Forelimb muscle (tissue), 1 donor: ENCODE data around the gene BCL2L12. TPM values are rescaled to one million over a fixed set of nuclear protein-coding genes. Genes with fewer than 3 reads are reported as not detected.
"Not testable (repeated sequence)": the region's sequence is repeated elsewhere in the genome, so short reads cannot be mapped to it uniquely, and the experiment has no call there.

Experiments
- DNase-seq: peaks from one replicate; pipeline ENCODE4 v3.0.0-alpha.2; 2013; ENCODE audit warnings: low read depth
- polyA plus RNA-seq: library from polyadenylated mRNA; unstranded; fragments of 120-200 nt; gene quantifications from one replicate; pipeline ENCODE4 v1.2.1, GENCODE V29; 2013; ENCODE audit not compliant: insufficient read length

BCL2L12 gene, protein sequence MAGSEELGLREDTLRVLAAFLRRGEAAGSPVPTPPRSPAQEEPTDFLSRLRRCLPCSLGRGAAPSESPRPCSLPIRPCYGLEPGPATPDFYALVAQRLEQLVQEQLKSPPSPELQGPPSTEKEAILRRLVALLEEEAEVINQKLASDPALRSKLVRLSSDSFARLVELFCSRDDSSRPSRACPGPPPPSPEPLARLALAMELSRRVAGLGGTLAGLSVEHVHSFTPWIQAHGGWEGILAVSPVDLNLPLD
- polyA plus RNA-seq, result 28.4 TPM

DNA sequence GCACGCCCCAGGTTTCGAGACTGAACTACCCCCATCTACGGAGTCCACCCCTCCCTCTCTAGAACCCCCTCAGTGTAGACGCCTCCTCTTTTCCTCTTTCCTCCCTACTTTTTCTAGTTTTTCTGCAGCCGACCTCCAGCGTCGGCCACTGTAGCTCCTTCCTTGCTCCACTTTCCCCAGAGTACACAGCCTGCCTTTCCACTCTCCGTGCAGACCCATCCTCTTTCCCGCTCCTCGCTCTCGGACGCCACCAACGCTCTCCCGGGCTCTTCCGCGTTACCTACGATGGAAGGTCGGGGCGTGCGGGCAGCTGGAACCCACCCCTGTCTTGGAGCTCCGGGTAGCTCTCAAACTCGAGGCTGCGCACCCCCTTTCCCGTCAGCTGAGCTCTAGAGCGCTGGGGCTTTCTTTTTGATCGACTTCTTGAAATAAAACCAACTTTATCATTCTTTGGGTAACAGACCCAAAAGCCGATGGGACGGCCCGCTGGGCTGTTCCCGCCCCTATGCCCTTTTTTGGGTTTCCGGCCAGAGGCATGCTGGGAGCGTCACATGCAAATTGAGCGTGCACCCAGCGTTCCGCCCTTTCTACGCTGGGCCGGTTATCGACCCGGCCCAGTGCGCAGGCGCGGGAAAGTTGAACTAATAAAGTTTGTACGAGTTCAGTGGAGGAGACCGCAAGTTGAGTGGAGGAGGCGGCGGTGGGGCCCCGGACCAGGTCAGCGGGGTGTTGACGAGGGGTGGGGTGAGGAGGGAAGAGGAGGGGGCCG lies at the start of gene BCL2L12, which contains the start of gene IRF3:
Gene BCL2L12, plus strand, starts transcription at position 583 of the 769 bp plus-strand sequence. CDS start 760 bp downstream, outside the sequence.
Gene IRF3, minus strand, starts transcription at position 507 of the 769 bp plus-strand sequence. CDS start 1,019 bp downstream, outside the sequence.
- DNase-seq, result peak; percentile 94

DNA sequence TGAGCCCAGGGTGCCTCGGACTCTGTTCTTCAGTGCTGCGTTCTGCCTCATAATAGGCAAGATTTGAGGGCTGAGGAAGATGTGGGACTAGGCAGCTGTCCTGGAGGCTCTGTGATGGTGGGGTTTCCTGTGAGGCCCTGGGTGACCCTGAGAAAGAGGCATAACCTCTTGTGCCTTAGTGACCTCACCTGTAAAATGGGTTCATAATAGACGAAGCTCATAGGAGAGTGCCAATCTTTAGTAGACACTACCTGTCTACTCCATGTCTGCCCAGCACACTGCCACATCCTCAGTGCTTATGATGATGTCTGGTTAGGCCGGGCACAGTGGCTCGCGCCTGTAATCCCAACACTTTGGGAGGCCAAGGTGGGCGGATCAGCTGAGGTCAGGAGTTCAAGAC lies 49.2 kb upstream of the BCL2L12 start:
- DNase-seq, result no peak

DNA sequence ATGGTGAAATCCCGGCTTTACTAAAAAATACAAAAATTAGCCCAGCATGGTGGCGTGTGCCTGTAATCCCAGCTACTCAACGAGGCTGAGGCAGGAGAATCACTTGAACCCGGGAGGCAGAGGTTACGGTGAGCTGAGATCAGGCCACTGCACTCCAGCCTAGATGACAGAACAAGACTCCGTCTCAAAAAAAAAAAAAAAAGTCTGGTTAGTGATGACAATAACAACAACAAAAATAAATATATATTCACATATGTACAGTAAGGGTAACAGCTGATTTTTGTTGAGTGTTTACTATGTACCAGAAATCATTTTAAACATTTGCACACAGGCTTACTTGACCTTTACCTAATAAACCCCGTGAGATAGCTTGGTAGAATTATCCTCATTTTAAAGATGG lies 48.8 kb upstream of the BCL2L12 start:
- no peak for DNase-seq

DNA sequence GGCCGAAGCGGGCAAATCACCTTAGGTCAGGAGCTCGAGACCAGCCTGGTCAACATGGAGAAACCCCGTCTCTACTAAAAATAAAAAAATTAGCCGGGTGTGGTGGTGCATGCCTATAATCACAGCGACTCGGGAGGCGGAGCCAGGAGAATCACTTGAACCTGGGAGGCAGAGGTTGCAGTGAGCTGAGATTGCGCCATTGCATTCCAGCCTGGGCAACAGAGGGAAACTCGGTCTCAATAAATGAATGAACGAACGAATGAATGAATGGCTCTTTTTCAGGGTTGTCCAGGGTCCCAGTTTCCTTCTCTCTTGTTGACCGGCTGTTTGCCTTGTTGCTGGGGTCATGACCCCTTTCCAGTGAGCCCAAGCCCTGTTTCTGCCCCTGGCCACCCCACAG lies 47.9 kb upstream of the BCL2L12 start:
- not testable (repeated sequence) for DNase-seq

DNA sequence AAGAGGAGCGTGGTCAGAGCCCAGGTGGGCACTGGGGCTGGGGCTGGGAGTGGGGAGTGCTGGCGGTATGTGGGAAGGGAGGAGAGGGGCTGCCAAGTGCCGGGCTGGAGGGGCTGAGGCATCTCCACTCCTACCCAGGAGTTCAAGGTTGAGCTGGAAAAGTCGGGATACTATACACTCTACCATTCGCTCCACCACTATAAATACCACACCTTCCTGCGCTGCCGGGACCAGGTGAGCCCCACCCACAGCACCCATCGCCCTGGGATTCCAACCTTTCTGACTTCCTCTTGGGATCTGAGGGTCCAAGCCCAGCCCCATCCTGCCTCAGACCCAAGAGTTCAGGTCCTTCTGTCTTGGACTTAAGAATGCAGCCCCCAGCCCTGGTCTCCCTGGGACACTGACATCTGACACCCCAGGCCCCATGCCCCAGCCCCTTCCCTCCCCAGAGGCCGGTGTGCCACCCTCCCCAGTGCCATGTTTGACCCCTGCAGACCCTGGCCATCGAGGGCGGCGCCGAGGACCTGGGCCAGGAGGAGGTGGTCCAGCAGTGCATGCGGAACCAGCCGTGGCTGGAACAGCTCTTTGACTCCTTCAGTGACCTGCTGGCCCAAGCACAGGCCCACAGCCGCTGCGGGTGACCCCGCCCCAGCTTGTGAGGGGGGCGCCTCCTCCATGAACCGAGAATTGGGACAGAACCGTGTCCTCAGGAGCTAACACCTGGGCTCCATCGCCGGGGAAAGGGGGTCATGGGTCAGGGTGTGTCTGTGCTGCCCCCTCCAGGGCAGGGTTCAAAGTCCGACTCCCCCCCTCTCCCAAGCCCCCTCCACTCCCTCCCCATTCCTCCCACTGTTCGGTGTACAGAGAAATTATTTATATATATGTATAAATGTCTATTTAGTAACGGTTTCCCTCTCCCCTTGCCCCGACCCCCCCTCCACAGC lies 40.5 kb upstream of the BCL2L12 start:
- DNase-seq, result no peak

DNA sequence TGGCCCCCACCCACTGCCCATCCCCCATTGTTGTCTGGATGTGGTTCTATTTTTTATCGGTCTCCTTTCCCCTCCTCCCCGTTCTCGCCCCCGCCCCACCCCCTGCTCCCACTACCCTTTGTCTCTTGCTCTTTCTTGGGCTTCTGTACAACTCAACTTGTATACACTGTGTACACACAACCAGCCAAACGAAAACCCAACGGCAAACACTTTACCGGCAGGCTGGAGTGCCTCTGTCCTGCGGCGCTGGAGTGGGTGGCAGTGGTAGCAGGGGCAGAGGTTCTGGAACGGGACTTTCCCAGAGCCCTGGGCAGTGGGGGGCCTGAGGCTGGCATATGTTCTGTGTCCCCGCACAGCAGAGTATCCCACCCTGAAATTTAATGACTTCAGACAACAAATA lies 39.5 kb upstream of the BCL2L12 start:
- DNase-seq, result no peak

DNA sequence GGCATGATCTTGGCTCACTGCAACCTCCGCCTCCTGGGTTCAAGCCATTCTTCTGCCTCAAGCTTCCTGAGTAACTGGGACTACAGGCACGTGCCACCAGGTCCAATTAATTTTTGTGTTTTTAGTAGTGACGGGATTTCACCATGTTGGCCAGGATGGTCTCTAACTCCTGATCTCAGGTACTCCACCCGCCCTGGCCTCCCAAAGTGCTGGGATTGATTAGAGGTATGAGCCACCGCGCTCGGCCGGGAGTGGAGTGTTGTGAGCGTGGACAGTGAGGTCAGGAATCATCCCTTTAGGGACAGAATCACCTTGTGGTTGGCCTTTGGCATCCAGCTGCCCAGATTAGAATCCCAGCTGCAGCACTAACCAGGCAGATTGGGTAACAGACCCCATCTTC lies 36.1 kb upstream of the BCL2L12 start:
- DNase-seq, result no peak

DNA sequence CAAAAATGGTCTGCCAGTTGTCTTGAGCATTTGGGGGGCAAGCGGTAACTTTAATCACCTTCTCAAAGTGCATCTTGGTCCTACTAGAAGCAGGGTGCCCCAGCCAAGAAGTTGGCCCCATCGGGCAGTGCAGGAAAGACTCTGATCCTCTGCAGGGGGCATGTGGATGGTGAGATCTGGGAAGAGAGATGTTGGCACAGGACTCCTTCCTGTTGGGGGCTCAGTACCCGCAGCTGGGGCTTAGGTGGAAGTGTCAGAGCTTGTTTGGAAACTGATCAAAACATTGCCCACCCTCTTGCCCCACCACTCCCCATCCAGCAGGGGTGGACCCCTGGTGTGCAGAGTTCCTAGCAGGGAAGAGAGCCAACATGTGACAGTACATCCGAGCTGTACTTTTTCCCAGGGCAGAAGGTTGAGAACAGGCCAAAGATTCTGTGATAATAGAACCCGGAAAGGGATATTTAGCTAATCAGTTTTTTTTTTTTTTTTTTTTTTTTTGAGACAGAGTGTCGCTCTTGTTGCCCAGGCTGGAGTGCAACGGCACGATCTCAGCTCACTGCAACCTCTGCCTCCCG lies 34.6 kb upstream of the BCL2L12 start:
- no peak for DNase-seq

DNA sequence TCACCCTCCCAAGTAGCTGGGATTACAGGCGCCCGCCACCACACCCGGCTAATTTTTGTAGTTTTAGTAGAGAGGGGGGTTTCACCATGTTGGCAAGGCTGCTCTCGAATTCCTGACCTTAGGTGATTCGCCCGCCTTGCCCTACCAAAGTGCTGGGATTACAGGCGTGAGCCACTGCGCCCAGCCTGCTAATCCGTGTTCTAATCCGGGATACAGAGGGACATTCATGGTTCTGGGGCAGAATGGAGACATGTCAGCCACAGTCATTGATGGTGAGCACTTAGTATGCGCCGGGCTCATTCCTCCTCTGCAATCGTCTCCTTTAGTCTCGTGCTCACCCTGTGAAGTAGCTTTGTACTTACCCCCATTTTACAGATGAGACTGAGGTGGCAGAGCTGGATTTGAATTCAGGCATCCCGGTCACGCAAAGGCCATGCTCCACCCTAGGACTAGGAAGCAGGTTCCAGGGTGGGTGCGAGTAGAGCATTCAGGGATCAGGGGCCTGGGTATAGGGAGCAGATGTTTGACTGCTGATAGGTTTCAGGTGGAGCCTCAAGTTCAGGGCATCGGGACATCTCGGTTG lies 34.0 kb upstream of the BCL2L12 start:
- DNase-seq, result no peak

DNA sequence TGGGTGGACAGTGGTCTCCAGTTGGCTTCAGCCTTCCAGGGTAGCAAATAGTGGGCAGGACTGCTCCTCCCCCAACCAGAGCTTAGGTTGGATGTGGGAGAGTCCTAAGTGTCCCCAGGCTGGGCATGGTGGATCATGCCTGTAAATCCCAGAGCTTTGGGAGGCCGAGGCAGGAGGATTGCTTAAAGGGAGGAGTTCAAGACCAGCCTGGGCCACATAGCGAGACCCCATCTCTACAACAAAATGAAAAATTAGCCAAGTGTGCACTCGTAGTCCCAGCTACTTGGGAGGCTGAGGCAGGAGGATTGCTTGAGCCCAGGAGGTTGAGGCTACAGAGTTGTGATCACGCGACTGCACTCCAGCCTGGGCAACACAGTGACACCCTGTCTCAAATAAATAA lies 33.2 kb upstream of the BCL2L12 start:
- DNase-seq, result no peak

DNA sequence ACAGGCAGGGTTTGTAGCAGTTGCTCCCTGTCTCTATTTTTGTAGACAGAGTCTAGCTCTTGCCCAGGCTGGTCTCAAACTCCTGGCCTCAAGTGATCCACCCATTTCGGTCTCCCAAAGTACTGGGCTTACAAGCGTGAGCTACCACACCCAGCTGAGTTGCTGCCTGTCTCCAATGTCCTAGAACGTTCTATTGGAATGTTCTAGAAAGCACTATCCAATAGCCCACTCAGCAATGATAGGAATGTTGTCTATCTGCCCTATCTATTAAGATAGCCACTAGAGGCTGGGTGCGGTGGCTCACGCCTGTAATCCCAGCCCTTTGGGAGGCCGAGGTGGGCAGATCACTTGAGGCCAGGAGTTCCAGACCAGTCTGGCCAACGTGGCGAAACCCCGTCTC lies 32.5 kb upstream of the BCL2L12 start:
- DNase-seq, result not testable (repeated sequence)

DNA sequence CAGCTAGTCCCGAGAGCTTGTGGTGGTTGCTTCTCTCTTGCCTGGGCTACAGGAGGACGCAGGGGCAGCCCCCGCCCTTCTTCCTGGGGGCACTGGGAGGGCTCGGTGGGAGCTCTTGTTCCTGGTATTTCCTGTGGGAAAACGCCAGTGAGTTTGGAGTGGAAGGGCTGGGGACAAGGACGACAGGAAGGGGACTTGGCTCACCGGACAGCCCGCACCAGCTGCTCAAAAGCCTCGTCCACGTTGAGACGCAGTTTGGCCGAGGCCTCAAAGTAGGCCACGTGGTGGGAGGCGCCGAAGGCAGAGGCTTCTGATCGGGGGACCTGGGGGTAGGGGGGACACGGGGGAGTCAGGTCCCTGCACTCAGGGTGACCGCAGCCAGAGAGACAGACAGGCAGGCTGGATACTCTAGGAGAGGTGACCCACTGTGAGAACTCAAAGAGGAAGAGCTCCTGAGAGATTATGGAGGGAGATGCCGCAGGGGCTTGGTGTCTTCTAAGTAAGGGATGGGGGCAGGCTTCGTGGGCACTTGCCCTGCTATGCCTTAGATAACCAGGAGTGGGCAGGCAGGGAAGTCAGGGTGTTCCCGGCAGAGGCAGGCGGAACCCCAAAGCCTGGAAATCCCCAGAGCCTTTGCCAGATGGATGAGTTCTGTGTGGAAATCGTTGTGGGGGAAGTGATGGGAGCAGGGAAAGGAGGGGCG lies 30.1 kb upstream of the BCL2L12 start:
- no peak for DNase-seq

DNA sequence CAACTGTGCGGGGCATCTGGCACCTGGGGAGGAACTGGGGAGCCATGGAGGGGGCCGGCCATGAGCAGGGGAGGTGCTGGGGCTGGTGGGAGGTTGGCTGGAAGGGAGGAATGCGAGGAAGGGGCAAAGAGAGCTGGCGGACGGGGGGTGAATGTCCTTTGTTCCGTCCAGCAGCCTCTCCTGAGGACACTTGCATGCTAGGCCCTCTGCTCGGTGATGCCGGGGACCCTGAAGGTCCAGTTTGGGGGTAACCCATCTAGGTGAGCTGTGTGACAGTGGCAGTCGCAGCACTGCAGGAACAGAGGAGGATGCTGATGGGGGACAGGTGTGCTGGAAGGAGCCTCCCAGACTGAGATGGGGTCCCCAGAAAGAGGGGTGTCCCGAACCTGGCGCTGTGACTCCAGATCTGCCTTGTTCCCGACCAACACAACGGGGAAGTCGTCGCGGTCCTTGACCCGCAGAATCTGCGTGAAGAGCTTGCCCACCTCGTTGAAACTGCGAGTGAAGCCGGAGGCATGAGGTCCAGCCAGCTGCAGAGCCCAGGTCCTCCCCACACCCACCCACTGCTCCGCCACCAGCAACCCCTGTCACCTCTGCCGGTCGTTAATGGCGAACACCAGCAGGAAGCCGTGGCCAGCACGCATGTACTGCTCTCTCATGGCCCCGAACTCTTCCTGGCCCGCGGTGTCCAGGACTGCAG lies 29.4 kb upstream of the BCL2L12 start:
- DNase-seq, result no peak

DNA sequence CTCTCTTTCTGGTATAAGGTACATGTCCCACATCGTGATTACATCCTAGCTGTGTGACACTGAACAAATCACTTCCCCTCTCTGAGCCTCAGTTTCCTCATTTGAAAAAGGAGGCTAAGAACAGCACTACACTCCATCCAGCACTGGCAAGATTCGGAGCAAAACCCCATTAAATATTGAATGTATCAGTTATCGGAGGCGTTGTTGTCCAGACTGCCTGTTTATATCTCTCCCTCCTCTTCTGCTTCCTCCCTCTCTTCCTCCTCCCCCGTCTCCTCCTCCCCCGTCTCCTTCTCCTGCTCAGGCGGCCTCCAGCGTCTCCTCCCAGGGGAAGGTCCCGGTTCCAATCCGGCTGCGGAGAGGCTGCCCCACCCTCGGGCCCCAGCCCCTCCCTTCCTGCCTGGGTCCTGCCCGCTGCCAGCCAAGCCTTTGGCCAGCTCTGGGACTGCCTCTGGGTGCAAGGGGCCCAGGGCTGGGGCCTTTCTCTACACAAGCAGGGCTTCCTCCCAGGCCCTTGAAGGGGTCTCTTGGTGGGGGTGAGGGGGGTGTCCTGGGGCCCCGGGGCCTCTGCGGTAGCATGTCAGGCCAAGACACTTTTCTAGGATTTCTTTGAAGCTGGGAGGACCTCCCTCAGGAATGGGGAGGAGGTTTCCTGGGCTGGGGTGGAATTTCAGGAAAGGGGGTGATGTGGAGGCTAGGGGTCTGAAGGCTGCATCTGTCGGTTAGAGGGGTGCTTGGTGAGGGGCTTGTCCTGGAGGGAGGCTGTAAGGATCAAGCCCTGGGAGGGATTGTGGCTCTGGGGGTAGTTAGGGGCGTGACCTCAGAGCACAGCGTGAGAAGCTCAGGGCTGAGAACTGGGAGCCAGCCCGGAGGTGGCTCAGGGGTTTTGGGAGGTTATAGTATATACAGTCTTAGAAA lies 27.7 kb upstream of the BCL2L12 start:
- no peak for DNase-seq

DNA sequence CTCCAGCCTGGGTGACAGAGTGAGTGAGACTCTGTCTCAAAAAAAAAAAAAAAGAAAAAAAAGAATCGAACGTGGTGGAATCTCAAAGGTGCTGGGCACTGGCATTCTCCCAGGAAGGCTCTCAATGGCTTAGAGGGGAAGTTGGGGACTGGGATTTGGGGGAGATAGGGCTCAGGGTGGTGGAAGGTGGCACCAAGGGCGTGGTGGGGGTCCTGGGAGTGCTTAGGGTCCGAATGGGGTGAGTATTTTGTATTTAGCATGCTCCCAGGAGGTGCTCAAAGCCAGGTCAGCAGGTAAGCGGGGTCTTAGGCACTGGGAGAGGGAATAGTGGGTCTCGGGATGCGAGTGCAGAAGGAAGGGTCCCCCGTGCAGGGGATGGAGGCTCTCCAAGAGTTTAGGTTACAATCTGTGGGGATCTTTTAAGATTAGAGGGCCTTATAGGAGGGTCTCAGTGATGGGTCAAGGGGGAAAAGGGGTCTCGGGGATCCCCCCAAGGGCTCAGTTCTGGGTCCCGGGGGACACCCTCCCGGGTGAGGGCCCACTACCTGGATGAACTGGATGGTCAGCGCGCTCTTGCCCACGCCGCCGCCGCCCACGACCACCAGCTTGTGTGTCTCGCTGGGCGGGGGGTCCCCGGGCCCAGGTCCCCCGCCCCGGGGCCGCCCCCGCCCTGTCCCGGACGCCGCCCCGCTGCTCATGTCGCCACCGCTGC lies 26.2 kb upstream of the BCL2L12 start:
- no peak for DNase-seq

DNA sequence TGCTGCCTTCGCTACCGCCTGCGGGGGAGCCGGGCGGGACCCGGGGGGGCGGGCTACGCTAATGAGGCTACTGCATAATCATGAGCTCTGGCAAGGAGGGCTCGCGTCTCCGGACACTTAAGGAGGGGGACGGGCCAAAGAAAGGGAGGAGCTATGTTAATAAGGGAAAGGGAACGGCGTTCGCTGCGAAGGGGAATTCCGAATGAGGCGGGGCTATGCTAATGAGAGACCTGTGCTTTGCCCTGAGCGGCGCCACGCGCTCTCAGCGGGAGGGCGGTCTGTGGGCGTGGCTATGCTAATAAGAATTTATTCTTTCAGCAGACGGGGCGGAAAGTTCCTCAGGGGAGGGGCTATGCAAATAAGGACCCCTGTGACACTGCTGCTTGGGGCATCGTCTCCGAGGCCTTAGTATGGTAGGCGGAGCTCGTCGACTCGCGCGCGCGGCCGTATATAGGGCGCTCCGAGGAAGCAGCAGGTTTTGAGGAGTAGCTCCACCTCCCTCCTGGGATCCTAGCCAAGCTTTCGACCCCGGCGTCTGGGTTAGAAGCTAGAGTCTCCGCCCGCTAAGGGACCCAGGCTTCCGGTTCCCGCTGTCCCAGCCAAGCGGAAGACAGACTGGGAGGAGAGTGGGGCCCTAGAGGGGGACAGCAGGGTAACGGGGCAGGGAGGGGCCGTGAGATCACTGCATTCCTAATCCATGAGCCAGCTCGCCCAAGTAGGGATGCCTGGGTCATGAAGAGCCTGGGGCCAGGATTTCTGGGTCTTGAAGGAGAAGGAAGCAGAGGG lies 25.4 kb upstream of the BCL2L12 start, which contains the start of gene RRAS:
Gene RRAS, minus strand, starts transcription at position 31 of the 786 bp plus-strand sequence. CDS start 45 bp downstream, outside the sequence.
- peak; percentile 99 for DNase-seq
